Measurements from ENCODE around the gene GPR15. TPM values are rescaled to one million over a fixed set of nuclear protein-coding genes. Genes with fewer than 3 reads are reported as not detected.

GPR15 gene
- total and polyA plus RNA-seq, 10 of the 15 experiments (the other 5 are each of a cell fraction or from before 2014, with no cell fraction given) = 70.7 to 150 (median 115) TPM

- no peak for TF ChIP-seq MAX (IDR thresholded peaks at IDR 0.05; ENCODE audit: low read depth, low read length)
- TF ChIP-seq NFYB (IDR thresholded peaks at IDR 0.05; ENCODE audit: insufficient read depth, low read depth, low read length) = no peak
- no peak for TF ChIP-seq NKRF (conservative IDR thresholded peaks at IDR 0.05)
- TF ChIP-seq CUX1 (IDR thresholded peaks at IDR 0.05; ENCODE audit: insufficient replicate concordance, low read depth, low read length) = no peak
- TF ChIP-seq POLR2AphosphoS2 (IDR thresholded peaks at IDR 0.05; ENCODE audit: low read depth, low read length) = peak; percentile 41; the same call in 1 of the 2 replicates
- TF ChIP-seq IKZF1 (conservative IDR thresholded peaks at IDR 0.05) = peak; percentile 73
- TF ChIP-seq ATF2 (IDR thresholded peaks at IDR 0.05; ENCODE audit: low read length) = no peak; the same call in none of the 2 replicates
- TF ChIP-seq SIN3A (IDR thresholded peaks at IDR 0.05; ENCODE audit: low read depth, low read length) = no peak
- TF ChIP-seq BCLAF1 (IDR thresholded peaks at IDR 0.05) = no peak
- no peak for TF ChIP-seq YBX1 (IDR thresholded peaks at IDR 0.05)
- no peak for TF ChIP-seq EP300 (IDR thresholded peaks at IDR 0.05; ENCODE audit: borderline replicate concordance in 1 of 2, control insufficient read depth in 1 of 2, low read depth in 2 of 2, low read length in 2 of 2)
- TF ChIP-seq FOXK2 (IDR thresholded peaks at IDR 0.05) = no peak
- TF ChIP-seq ZSCAN29 (IDR thresholded peaks at IDR 0.05) = no peak
- TF ChIP-seq MTA3 (IDR thresholded peaks at IDR 0.05; ENCODE audit: borderline replicate concordance, low read length) = peak; percentile 47
These were observed 30.1 kb downstream of the GPR15 start (continued) for GRCh38 chr3:98561727-98562521.

Data from GM12878 (cell line).